Transverse colon (tissue), 4 donors: Measurements from ENCODE around the gene IMPACT.

Source experiments
- EP300 ChIP-seq: sonication (generic); formaldehyde crosslinking; IDR thresholded peaks from one replicate; pipeline ENCODE4 v1.6.1; 2017; ENCODE audit warnings: antibody characterized with exemption, low read depth
- POLR2A ChIP-seq: fragments of 450-650 bp; IDR thresholded peaks from one replicate; pipeline ENCODE4 v1.6.1; 2016; ENCODE audit warnings: antibody characterized with exemption, mild to moderate bottlenecking, moderate library complexity
- POLR2AphosphoS5 ChIP-seq, 3 donors: sonication (generic); formaldehyde crosslinking; IDR thresholded peaks; one replicate each; pipeline ENCODE4 v1.6.1; 2016; ENCODE audit warnings: antibody characterized with exemption in 3 of 3
- TF ChIP-seq, protein P1 (sequence below), 5 experiments: fragments of 200-600 bp in 3 of 5; fragments of 450-650 bp in 2 of 5; sonication (generic) in 3 of 5; IDR thresholded peaks; 1 replicate in 2 of 5; 2 replicates in 3 of 5; pipeline ENCODE4 v1.5.1; 2016 to 2017; ENCODE audit warnings: antibody characterized with exemption in 5 of 5, inconsistent platforms in 3 of 5, mild to moderate bottlenecking in 2 of 5, moderate library complexity in 1 of 5

DNA sequence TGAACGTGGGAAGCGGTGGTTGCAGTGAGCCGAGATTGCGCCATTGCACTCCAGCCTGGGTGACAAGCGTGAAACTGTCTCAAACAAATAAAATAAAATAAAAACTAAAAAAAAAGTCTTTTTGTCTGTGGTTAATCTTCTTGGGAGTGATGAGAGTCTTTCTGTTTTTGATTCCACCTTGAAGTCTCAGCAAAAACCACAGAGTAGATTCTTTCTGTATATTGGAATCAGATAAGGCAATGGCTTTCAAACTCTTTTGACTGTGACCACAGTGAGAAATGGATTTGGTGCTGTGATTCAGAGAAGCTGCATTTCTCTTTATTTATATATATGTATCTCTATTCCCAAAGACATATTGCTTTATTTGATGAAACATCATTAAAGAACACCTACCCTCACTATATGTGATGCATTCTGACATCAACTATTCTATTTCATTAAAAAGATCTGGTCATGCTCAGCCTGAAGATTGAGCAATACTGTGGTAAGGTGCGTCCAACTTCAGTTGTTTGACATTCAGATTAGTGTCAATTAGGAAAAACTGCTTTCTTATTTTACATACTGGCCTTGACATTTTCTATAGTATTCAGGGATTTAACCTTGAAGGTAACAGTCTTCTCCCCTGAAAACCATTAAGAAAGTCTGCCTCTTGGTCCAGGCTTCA lies 49.6 kb downstream of the IMPACT start:
- TF ChIP-seq POLR2A (no peak), POLR2AphosphoS5 (IDR thresholded peaks at IDR 0.05) (no peak), EP300 (no peak)
- TF ChIP-seq, protein P1, sequence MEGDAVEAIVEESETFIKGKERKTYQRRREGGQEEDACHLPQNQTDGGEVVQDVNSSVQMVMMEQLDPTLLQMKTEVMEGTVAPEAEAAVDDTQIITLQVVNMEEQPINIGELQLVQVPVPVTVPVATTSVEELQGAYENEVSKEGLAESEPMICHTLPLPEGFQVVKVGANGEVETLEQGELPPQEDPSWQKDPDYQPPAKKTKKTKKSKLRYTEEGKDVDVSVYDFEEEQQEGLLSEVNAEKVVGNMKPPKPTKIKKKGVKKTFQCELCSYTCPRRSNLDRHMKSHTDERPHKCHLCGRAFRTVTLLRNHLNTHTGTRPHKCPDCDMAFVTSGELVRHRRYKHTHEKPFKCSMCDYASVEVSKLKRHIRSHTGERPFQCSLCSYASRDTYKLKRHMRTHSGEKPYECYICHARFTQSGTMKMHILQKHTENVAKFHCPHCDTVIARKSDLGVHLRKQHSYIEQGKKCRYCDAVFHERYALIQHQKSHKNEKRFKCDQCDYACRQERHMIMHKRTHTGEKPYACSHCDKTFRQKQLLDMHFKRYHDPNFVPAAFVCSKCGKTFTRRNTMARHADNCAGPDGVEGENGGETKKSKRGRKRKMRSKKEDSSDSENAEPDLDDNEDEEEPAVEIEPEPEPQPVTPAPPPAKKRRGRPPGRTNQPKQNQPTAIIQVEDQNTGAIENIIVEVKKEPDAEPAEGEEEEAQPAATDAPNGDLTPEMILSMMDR (IDR thresholded peaks at IDR 0.05) = no peak
